Cardiac muscle cell (in vitro differentiated cells and primary cell): ENCODE results near the gene VAV3. TPM values are rescaled to one million over a fixed set of nuclear protein-coding genes. Genes with fewer than 3 reads are reported as not detected.

ENCODE experiments used
- DNase-seq, 2 donors: peaks; one replicate each; pipeline versions ENCODE4 v3.0.0 to v3.0.0-alpha.2; 2010 to 2017; ENCODE audit warnings: low read depth in 1 of 2, low spot score in 1 of 2
- H3K27ac ChIP-seq: fragments of 200-600 bp; sonication (generic); 2 replicates; pipeline ENCODE4 v1.5.1; 2016
- H3K27me3 ChIP-seq: fragments of 200-600 bp; sonication (generic); 2 replicates; pipeline ENCODE4 v1.6.0; 2016; ENCODE audit warnings: control low read depth
- H3K36me3 ChIP-seq: fragments of 200-600 bp; sonication (generic); 2 replicates; pipeline ENCODE4 v1.5.1; 2016; ENCODE audit warnings: control low read depth
- H3K4me1 ChIP-seq: fragments of 200-600 bp; sonication (generic); 2 replicates; pipeline ENCODE4 v1.8.1; 2017; ENCODE audit warnings: low read depth, mild to moderate bottlenecking, mixed run types
- H3K4me3 ChIP-seq: fragments of 200-600 bp; sonication (generic); 2 replicates; pipeline ENCODE4 v1.5.1; 2016; ENCODE audit warnings: mild to moderate bottlenecking
- H3K9me3 ChIP-seq: fragments of 200-600 bp; sonication (generic); 2 replicates; pipeline ENCODE4 v1.5.1; 2017; ENCODE audit warnings: low read depth, mild to moderate bottlenecking, control low read depth
- polyA plus RNA-seq: library from polyadenylated mRNA; unstranded; fragments of >200 nt; fragmentation: Nextera tagmentation; extraction: Ambion mirVana; gene quantifications from 2 replicates; pipeline ENCODE4 v1.2.1, GENCODE V29; 2016
- total RNA-seq: library from RNA; depleted of rRNA; stranded (reverse); fragments of >200 nt; gene quantifications from 2 replicates; pipeline ENCODE4 v1.2.3, GENCODE V29; 2016
- TF ChIP-seq, protein P1 (sequence below): IDR thresholded peaks from 2 replicates; pipeline ENCODE4 v1.5.1; 2012; ENCODE audit warnings: low read depth, mild to moderate bottlenecking, low read length

VAV3 gene
- total and polyA plus RNA-seq, 2 experiments from 2014 or later: 0.33 to 0.86 TPM

DNA sequence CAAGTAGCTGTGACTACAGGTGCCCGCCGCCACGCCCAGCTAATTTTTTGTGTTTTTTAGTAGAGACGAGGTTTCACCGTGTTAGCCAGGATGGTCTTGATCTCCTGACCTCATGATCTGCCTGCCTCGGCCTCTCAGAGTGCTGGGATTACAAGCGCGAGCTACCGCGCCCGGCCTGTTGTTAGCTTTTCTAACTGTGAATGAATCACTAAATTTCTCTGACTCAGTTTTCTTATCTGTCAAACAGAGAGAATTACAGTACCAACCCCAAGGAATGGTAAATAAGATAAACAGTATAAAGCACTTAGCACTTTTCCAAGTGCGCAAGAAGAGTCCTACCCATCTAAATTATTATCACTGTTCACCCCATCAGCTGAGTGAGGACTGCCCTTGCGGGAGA, 193.6 kb downstream of the VAV3 start:
- no peaks in the 10 kb centered on the region for H3K27me3 ChIP-seq
- TF ChIP-seq, protein P1, sequence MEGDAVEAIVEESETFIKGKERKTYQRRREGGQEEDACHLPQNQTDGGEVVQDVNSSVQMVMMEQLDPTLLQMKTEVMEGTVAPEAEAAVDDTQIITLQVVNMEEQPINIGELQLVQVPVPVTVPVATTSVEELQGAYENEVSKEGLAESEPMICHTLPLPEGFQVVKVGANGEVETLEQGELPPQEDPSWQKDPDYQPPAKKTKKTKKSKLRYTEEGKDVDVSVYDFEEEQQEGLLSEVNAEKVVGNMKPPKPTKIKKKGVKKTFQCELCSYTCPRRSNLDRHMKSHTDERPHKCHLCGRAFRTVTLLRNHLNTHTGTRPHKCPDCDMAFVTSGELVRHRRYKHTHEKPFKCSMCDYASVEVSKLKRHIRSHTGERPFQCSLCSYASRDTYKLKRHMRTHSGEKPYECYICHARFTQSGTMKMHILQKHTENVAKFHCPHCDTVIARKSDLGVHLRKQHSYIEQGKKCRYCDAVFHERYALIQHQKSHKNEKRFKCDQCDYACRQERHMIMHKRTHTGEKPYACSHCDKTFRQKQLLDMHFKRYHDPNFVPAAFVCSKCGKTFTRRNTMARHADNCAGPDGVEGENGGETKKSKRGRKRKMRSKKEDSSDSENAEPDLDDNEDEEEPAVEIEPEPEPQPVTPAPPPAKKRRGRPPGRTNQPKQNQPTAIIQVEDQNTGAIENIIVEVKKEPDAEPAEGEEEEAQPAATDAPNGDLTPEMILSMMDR: no peak
- H3K36me3 ChIP-seq: no peaks in the 10 kb centered on the region
- H3K4me3 ChIP-seq: no peak overlapping the region
- H3K4me1 ChIP-seq: no peaks in the 10 kb centered on the region
- no peaks in the 10 kb centered on the region for H3K9me3 ChIP-seq
- DNase-seq: no peak
- H3K27ac ChIP-seq: no peak overlapping the region

DNA sequence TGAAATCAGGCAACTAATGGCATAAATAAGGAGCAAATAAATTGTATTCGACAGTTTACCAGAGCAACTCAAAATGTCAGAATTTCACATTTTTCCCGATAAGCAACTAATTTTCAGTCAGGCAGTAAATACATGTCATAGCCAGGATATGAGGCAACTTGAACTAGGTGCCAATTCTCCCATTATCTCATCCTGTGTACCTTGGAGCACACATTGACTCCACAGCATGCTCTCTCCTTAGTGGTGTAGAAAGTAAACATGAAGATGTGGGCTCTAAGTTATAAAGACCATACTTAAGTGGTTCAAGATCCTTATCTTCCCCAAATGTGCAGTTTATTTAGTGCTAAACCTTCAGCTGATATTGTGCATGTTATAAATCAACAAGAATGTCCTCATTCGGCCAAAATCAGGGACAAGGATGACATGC, 197.8 kb downstream of the VAV3 start:
- DNase-seq: peak in 1 of 2 donors; percentile 47
- no peaks in the 10 kb centered on the region for H3K4me1 ChIP-seq
- no peaks in the 10 kb centered on the region for H3K9me3 ChIP-seq
- no peaks in the 10 kb centered on the region for H3K27me3 ChIP-seq
- no peak overlapping the region for H3K27ac ChIP-seq
- TF ChIP-seq, protein P1: no peak
- H3K4me3 ChIP-seq: no peak overlapping the region
- no peaks in the 10 kb centered on the region for H3K36me3 ChIP-seq

- Histone ChIP-seq H3K4me3 (no peak overlapping the region), H3K27me3 (no peaks in the 10 kb centered on the region), H3K4me1 (no peaks in the 10 kb centered on the region), H3K36me3 (no peaks in the 10 kb centered on the region), H3K27ac (no peak overlapping the region), H3K9me3 (no peaks in the 10 kb centered on the region)
- TF ChIP-seq, protein P1: no peak
- no peak for DNase-seq
These were observed 198.4 kb downstream of the VAV3 start for GRCh38 chr1:107766533-107766932.

DNA sequence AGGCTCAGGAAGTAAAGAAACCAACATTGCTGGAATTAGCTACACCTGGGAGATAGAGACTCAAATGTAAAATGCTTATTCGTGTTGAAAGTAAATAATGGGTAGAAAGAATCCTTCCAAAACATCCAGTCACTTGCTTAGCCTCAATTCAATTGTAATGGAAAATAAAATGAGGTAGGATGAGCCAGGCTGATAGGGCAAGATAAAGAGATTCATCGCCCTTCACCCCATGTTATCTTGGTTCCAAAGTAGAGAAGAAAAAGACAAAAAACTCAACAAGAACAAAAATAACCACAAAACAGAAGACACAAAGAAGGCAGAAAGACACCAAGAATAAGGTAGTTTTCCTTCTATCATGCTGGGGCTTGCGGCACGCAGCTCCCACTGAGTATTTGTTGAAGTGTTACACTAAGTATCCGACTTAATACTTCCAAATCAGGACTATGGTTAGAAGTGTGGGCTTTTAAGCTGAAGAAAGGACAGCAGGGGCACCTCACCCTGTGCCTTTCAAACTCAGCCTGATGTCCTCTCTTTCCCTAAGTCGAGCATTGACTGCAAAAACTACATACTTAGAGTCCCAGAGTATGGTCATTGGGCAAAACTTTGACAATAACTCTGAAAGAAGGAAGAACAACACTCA, 202.1 kb downstream of the VAV3 start:
- Histone ChIP-seq H3K4me1 (no peaks in the 10 kb centered on the region), H3K9me3 (no peaks in the 10 kb centered on the region), H3K36me3 (no peaks in the 10 kb centered on the region), H3K27me3 (no peaks in the 10 kb centered on the region), H3K27ac (no peak overlapping the region), H3K4me3 (no peak overlapping the region)
- DNase-seq: no peak
- TF ChIP-seq, protein P1: no peak

DNA sequence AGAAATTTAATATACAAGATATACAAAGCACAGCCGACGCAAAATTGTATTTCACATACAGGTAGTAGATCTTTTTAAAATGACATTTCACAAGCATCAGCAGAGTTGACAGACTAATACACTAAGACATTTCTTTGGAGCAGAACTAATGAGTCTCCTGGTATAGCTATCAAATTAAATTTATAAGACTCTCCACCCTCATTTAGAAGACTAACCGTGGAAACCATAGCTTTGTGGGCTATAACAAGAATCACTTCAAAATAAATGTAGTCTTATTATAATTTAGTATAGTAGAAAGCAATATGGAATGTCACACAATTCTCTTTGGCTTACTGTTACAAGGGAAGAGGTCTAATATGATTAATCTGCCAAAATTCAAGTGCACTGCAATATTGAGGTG, 204.9 kb downstream of the VAV3 start:
- no peak overlapping the region for H3K4me3 ChIP-seq
- no peaks in the 10 kb centered on the region for H3K36me3 ChIP-seq
- H3K9me3 ChIP-seq: no peaks in the 10 kb centered on the region
- DNase-seq: no peak
- H3K27ac ChIP-seq: no peak overlapping the region
- TF ChIP-seq, protein P1: no peak
- H3K4me1 ChIP-seq: peaks cover 1% of the 10 kb centered on the region
- H3K27me3 ChIP-seq: no peaks in the 10 kb centered on the region
